HEK293 (cell line): Measurements from ENCODE around the gene NDRG3.

ENCODE experiments used
- SCRT1 ChIP-seq: fragments of 450-650 bp; formaldehyde crosslinking; IDR thresholded peaks from 2 replicates; pipeline ENCODE4 v1.5.1; 2016; ENCODE audit warnings: missing biosample characterization, missing genetic modification characterization, borderline replicate concordance
- TCF7L2 ChIP-seq: IDR thresholded peaks from 2 replicates; pipeline ENCODE4 v1.6.1; 2011; ENCODE audit warnings: low read depth, mild to moderate bottlenecking, inconsistent platforms, low read length, moderate library complexity, borderline replicate concordance
- ZBTB7A ChIP-seq: fragments of 450-650 bp; formaldehyde crosslinking; IDR thresholded peaks from 2 replicates; pipeline ENCODE4 v1.5.1; 2016; ENCODE audit warnings: low read depth, missing biosample characterization, missing genetic modification characterization
- ZNF10 ChIP-seq: fragments of 450-650 bp; formaldehyde crosslinking; IDR thresholded peaks from 2 replicates; pipeline ENCODE4 v1.5.1; 2017; ENCODE audit warnings: missing biosample characterization, missing genetic modification characterization
- ZNF223 ChIP-seq: fragments of 450-650 bp; formaldehyde crosslinking; IDR thresholded peaks from 2 replicates; pipeline ENCODE4 v1.5.1; 2016; ENCODE audit warnings: missing biosample characterization, missing genetic modification characterization
- ZNF239 ChIP-seq: fragments of 450-650 bp; formaldehyde crosslinking; IDR thresholded peaks from 2 replicates; pipeline ENCODE4 v1.5.1; 2016; ENCODE audit warnings: missing biosample characterization, missing genetic modification characterization
- ZNF416 ChIP-seq: fragments of 450-650 bp; formaldehyde crosslinking; IDR thresholded peaks from 2 replicates; pipeline ENCODE4 v1.5.1; 2016; ENCODE audit warnings: missing biosample characterization, missing genetic modification characterization
- ZNF530 ChIP-seq: fragments of 450-650 bp; formaldehyde crosslinking; IDR thresholded peaks from 2 replicates; pipeline ENCODE4 v1.5.1; 2016; ENCODE audit warnings: low read depth, missing biosample characterization, missing genetic modification characterization
- ZNF626 ChIP-seq: fragments of 450-650 bp; sonication (Bioruptor Pico); formaldehyde crosslinking; IDR thresholded peaks from 2 replicates; pipeline ENCODE4 v1.5.1; 2018; ENCODE audit warnings: missing biosample characterization, missing genetic modification characterization, inconsistent platforms
- ZNF658 ChIP-seq: fragments of 450-650 bp; formaldehyde crosslinking; IDR thresholded peaks from 2 replicates; pipeline ENCODE4; 2016; ENCODE audit warnings: missing biosample characterization, missing genetic modification characterization
- ZNF677 ChIP-seq: fragments of 450-650 bp; IDR thresholded peaks from 2 replicates; pipeline ENCODE4 v1.5.0; 2018; ENCODE audit warnings: missing biosample characterization, mild to moderate bottlenecking, missing genetic modification characterization, moderate library complexity
- ZNF701 ChIP-seq: fragments of 450-650 bp; formaldehyde crosslinking; IDR thresholded peaks from 2 replicates; pipeline ENCODE4 v1.5.1; 2016; ENCODE audit warnings: missing biosample characterization, missing genetic modification characterization
- ZNF76 ChIP-seq: fragments of 450-650 bp; formaldehyde crosslinking; IDR thresholded peaks from 2 replicates; pipeline ENCODE4; 2016; ENCODE audit warnings: low read depth, missing biosample characterization, missing genetic modification characterization, borderline replicate concordance
- ZNF776 ChIP-seq: fragments of 450-650 bp; formaldehyde crosslinking; IDR thresholded peaks from 2 replicates; pipeline ENCODE4 v1.5.0; 2017; ENCODE audit warnings: missing biosample characterization, missing genetic modification characterization, borderline replicate concordance
- ZNF785 ChIP-seq: fragments of 450-650 bp; formaldehyde crosslinking; IDR thresholded peaks from 2 replicates; pipeline ENCODE4 v1.5.1; 2016; ENCODE audit warnings: missing biosample characterization, missing genetic modification characterization
- ZNF792 ChIP-seq: fragments of 450-650 bp; formaldehyde crosslinking; IDR thresholded peaks from 2 replicates; pipeline ENCODE4 v1.5.1; 2016; ENCODE audit warnings: missing biosample characterization, missing genetic modification characterization
- ZNF837 ChIP-seq: fragments of 450-650 bp; formaldehyde crosslinking; IDR thresholded peaks from 2 replicates; pipeline ENCODE4 v1.5.1; 2016; ENCODE audit warnings: missing biosample characterization, missing genetic modification characterization
- TF ChIP-seq, protein P1 (sequence below): fragments of 450-650 bp; formaldehyde crosslinking; IDR thresholded peaks from 2 replicates; pipeline ENCODE4 v1.5.1; 2017; ENCODE audit warnings: missing biosample characterization, missing genetic modification characterization
- TF ChIP-seq, protein P2 (sequence below): fragments of 450-650 bp; formaldehyde crosslinking; IDR thresholded peaks from 2 replicates; pipeline ENCODE4 v1.5.1; 2016; ENCODE audit warnings: missing biosample characterization, missing genetic modification characterization
- TF ChIP-seq, protein P3 (sequence below): fragments of 450-650 bp; formaldehyde crosslinking; IDR thresholded peaks from 2 replicates; pipeline ENCODE4 v1.5.1; 2016; ENCODE audit warnings: missing biosample characterization, missing genetic modification characterization, borderline replicate concordance
- TF ChIP-seq, protein P4 (sequence below): fragments of 450-650 bp; formaldehyde crosslinking; IDR thresholded peaks from 2 replicates; pipeline ENCODE4 v1.5.1; 2016; ENCODE audit warnings: missing biosample characterization, missing genetic modification characterization
- TF ChIP-seq, protein P5 (sequence below): fragments of 450-650 bp; formaldehyde crosslinking; IDR thresholded peaks from 2 replicates; pipeline ENCODE4 v1.5.1; 2017; ENCODE audit warnings: missing biosample characterization, missing genetic modification characterization
- TF ChIP-seq, protein P6 (sequence below): fragments of 450-650 bp; formaldehyde crosslinking; IDR thresholded peaks from 2 replicates; pipeline ENCODE4 v1.5.1; 2016; ENCODE audit warnings: missing biosample characterization, missing genetic modification characterization

Gene NDRG3

DNA sequence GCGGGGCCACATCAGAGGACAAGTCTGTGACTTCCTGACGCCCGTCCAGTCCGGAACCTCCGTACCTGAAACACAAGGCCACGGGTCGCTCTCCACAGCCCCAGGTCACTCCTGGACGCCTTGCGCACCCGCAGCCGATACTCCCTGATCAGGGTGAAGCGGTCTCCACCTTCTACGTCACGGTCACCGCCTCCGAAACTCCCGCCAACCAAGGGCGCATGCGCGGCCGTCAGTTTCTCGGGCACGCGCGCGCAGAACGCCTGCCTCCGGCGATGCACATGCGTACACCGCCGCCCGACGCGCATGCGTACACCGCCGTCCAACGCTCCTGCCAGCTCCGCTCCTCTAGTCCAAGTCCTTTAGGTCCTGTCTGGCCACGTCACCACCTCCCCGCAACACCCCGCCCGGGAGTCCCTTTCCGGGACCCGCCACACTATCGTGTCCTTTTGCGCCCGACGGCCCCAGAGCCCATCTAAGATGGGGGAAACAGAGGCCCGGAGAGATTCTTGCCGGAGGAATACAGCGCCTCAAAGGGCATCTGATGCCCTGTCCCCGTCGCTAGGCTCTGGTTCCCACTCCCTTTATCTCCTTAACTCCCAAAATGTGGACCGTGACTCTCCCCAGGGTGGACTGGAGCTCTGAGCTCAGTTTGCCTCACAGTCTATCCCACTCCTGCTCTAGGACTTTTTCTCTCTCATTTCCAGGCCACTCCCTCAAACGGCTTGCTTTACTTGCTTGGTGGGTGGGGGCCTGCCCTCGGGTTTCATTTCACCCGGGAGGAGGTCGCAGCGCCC lies 27.9 kb upstream of the NDRG3 start, which contains the start of gene DSN1 (continued):
- TF ChIP-seq ZBTB7A = no peak
- TF ChIP-seq, protein P1, sequence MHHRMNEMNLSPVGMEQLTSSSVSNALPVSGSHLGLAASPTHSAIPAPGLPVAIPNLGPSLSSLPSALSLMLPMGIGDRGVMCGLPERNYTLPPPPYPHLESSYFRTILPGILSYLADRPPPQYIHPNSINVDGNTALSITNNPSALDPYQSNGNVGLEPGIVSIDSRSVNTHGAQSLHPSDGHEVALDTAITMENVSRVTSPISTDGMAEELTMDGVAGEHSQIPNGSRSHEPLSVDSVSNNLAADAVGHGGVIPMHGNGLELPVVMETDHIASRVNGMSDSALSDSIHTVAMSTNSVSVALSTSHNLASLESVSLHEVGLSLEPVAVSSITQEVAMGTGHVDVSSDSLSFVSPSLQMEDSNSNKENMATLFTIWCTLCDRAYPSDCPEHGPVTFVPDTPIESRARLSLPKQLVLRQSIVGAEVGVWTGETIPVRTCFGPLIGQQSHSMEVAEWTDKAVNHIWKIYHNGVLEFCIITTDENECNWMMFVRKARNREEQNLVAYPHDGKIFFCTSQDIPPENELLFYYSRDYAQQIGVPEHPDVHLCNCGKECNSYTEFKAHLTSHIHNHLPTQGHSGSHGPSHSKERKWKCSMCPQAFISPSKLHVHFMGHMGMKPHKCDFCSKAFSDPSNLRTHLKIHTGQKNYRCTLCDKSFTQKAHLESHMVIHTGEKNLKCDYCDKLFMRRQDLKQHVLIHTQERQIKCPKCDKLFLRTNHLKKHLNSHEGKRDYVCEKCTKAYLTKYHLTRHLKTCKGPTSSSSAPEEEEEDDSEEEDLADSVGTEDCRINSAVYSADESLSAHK = no peak
- TF ChIP-seq SCRT1 (tag by site-specific recombination) = no peak
- TF ChIP-seq ZNF658 (tag by site-specific recombination) = no peak
- TF ChIP-seq ZNF76 (tag by site-specific recombination) = 0 out of 2 replicates have a peak, but pooled peaks have one; percentile 45
- no peak for TF ChIP-seq TCF7L2
- TF ChIP-seq ZNF837 (tag by site-specific recombination) = no peak
- TF ChIP-seq ZNF626 (tag by site-specific recombination) = no peak
- TF ChIP-seq, protein P2, sequence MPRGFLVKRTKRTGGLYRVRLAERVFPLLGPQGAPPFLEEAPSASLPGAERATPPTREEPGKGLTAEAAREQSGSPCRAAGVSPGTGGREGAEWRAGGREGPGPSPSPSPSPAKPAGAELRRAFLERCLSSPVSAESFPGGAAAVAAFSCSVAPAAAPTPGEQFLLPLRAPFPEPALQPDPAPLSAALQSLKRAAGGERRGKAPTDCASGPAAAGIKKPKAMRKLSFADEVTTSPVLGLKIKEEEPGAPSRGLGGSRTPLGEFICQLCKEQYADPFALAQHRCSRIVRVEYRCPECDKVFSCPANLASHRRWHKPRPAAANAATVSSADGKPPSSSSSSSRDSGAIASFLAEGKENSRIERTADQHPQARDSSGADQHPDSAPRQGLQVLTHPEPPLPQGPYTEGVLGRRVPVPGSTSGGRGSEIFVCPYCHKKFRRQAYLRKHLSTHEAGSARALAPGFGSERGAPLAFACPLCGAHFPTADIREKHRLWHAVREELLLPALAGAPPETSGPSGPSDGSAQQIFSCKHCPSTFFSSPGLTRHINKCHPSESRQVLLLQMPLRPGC (tag by site-specific recombination) = peak; percentile 25; the same call in 1 of the 2 replicates
- TF ChIP-seq, protein P3, sequence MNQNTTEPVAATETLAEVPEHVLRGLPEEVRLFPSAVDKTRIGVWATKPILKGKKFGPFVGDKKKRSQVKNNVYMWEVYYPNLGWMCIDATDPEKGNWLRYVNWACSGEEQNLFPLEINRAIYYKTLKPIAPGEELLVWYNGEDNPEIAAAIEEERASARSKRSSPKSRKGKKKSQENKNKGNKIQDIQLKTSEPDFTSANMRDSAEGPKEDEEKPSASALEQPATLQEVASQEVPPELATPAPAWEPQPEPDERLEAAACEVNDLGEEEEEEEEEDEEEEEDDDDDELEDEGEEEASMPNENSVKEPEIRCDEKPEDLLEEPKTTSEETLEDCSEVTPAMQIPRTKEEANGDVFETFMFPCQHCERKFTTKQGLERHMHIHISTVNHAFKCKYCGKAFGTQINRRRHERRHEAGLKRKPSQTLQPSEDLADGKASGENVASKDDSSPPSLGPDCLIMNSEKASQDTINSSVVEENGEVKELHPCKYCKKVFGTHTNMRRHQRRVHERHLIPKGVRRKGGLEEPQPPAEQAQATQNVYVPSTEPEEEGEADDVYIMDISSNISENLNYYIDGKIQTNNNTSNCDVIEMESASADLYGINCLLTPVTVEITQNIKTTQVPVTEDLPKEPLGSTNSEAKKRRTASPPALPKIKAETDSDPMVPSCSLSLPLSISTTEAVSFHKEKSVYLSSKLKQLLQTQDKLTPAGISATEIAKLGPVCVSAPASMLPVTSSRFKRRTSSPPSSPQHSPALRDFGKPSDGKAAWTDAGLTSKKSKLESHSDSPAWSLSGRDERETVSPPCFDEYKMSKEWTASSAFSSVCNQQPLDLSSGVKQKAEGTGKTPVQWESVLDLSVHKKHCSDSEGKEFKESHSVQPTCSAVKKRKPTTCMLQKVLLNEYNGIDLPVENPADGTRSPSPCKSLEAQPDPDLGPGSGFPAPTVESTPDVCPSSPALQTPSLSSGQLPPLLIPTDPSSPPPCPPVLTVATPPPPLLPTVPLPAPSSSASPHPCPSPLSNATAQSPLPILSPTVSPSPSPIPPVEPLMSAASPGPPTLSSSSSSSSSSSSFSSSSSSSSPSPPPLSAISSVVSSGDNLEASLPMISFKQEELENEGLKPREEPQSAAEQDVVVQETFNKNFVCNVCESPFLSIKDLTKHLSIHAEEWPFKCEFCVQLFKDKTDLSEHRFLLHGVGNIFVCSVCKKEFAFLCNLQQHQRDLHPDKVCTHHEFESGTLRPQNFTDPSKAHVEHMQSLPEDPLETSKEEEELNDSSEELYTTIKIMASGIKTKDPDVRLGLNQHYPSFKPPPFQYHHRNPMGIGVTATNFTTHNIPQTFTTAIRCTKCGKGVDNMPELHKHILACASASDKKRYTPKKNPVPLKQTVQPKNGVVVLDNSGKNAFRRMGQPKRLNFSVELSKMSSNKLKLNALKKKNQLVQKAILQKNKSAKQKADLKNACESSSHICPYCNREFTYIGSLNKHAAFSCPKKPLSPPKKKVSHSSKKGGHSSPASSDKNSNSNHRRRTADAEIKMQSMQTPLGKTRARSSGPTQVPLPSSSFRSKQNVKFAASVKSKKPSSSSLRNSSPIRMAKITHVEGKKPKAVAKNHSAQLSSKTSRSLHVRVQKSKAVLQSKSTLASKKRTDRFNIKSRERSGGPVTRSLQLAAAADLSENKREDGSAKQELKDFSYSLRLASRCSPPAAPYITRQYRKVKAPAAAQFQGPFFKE (tag by site-specific recombination) = no peak
- no peak for TF ChIP-seq ZNF223
- TF ChIP-seq ZNF677 = no peak
- TF ChIP-seq ZNF785 (tag by site-specific recombination) = no peak
- TF ChIP-seq, protein P4, sequence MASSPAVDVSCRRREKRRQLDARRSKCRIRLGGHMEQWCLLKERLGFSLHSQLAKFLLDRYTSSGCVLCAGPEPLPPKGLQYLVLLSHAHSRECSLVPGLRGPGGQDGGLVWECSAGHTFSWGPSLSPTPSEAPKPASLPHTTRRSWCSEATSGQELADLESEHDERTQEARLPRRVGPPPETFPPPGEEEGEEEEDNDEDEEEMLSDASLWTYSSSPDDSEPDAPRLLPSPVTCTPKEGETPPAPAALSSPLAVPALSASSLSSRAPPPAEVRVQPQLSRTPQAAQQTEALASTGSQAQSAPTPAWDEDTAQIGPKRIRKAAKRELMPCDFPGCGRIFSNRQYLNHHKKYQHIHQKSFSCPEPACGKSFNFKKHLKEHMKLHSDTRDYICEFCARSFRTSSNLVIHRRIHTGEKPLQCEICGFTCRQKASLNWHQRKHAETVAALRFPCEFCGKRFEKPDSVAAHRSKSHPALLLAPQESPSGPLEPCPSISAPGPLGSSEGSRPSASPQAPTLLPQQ = peak; percentile 54
- TF ChIP-seq, protein P5, sequence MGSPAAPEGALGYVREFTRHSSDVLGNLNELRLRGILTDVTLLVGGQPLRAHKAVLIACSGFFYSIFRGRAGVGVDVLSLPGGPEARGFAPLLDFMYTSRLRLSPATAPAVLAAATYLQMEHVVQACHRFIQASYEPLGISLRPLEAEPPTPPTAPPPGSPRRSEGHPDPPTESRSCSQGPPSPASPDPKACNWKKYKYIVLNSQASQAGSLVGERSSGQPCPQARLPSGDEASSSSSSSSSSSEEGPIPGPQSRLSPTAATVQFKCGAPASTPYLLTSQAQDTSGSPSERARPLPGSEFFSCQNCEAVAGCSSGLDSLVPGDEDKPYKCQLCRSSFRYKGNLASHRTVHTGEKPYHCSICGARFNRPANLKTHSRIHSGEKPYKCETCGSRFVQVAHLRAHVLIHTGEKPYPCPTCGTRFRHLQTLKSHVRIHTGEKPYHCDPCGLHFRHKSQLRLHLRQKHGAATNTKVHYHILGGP = no peak
- TF ChIP-seq ZNF416 (tag by site-specific recombination) = no peak
- TF ChIP-seq, protein P6, sequence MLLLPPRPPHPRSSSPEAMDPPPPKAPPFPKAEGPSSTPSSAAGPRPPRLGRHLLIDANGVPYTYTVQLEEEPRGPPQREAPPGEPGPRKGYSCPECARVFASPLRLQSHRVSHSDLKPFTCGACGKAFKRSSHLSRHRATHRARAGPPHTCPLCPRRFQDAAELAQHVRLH (tag by site-specific recombination) = no peak
- no peak for TF ChIP-seq ZNF701 (tag by site-specific recombination)
- no peak for TF ChIP-seq ZNF776 (tag by site-specific recombination)
- TF ChIP-seq ZNF792 (tag by site-specific recombination) = no peak
- peak; percentile 95; the same call in 1 of the 2 replicates for TF ChIP-seq ZNF10 (tag by site-specific recombination)
- TF ChIP-seq ZNF530 (tag by site-specific recombination) = no peak
- no peak for TF ChIP-seq ZNF239 (tag by site-specific recombination)
